ENCODE measurements around the gene TTLL3. TPM values are rescaled to one million over a fixed set of nuclear protein-coding genes. Genes with fewer than 3 reads are reported as not detected.

The TTLL3 gene
- total and polyA plus RNA-seq, 2 of the 13 experiments (the other 11 are each of a cell fraction or from before 2014, with no cell fraction given), result 9.5 to 51.2 TPM

DNA sequence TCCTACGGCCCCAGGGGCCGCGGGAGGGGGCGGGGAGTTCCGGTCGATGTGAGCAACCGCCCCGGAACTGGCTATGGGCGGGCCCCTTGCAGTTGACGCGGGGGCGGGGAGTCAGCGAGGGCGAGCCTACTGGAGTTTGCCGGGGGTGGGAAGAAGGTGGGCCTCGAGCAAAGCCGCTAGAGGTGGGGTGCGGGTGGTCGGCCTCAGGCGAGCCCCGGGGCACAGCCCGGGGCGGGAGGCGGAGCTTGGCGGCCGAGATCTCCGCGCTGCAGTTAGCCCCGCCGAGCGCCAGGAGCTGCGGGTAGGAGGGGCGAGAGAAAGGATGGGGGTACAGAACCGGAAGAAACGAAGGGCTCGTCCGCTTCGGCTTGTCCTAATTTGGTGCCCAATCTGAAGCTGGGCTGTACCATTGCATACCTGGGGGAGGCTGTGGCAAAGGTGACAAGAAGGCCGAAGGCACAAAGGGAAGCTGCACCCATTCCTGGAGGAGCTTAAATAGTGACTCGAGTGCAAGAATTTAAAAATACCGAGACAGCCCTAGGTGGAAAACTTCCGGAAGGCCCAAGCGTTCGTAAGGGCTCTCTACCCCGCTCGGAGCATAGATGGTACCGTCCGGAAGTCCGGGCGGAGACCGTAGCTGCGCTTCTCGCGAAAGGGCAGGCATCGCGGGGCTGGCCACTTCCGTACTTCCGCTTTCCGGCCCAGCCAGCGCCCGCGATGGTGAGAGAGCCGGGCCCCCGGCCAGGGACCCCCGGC is 17.5 kb upstream of the TTLL3 start, which contains the start of the genes ARPC4 and TADA3 (continued):
- TF ChIP-seq CBFB (CRISPR knock-in tag; IDR thresholded peaks at IDR 0.05) (peak; percentile 22; the same call in 1 of the 2 replicates), ZSCAN31 (CRISPR knock-in tag; IDR thresholded peaks at IDR 0.05; ENCODE audit: low read depth) (0 out of 2 replicates have a peak, but pooled peaks have one; percentile 27), ARNT2 (CRISPR knock-in tag; IDR thresholded peaks at IDR 0.05; ENCODE audit: low read depth) (peak; percentile 77; the same call in 1 of the 2 replicates), HCFC1 (IDR thresholded peaks at IDR 0.05; ENCODE audit: low read depth, low read length) (peak; percentile 36; the same call in 1 of the 2 replicates), ZNF790 (CRISPR knock-in tag; IDR thresholded peaks at IDR 0.05; ENCODE audit: borderline replicate concordance) (0 out of 2 replicates have a peak, but pooled peaks have one; percentile 26), NFIB (CRISPR knock-in tag; IDR thresholded peaks at IDR 0.05; ENCODE audit: borderline replicate concordance) (no peak), KDM2A (CRISPR knock-in tag; IDR thresholded peaks at IDR 0.05; ENCODE audit: borderline replicate concordance, low read depth) (peak; percentile 54; the same call in 1 of the 2 replicates), ZFP36 (IDR thresholded peaks at IDR 0.05; ENCODE audit: borderline replicate concordance, low read depth, low read length, partially characterized antibody) (no peak), SRF (IDR thresholded peaks at IDR 0.05; ENCODE audit: low read depth, low read length) (peak; percentile 96), MIXL1 (CRISPR knock-in tag; IDR thresholded peaks at IDR 0.05) (no peak), DR1 (CRISPR knock-in tag; IDR thresholded peaks at IDR 0.05) (peak; percentile 46; the same call in 1 of the 2 replicates), YEATS2 (CRISPR knock-in tag; IDR thresholded peaks at IDR 0.05; ENCODE audit: borderline replicate concordance) (peak; percentile 72), ZNF44 (CRISPR knock-in tag; IDR thresholded peaks at IDR 0.05) (no peak), SUZ12 (IDR thresholded peaks at IDR 0.05; ENCODE audit: low read depth, low read length) (no peak), NR2F1 (CRISPR knock-in tag; IDR thresholded peaks at IDR 0.05) (no peak), ETV5 (CRISPR knock-in tag; IDR thresholded peaks at IDR 0.05; ENCODE audit: borderline replicate concordance) (peak; percentile 95), MATR3 (CRISPR knock-in tag; IDR thresholded peaks at IDR 0.05) (no peak), ZNF331 (CRISPR knock-in tag; IDR thresholded peaks at IDR 0.05) (peak; percentile 14; the same call in 1 of the 2 replicates), ZNF724P (CRISPR knock-in tag; IDR thresholded peaks at IDR 0.05; ENCODE audit: borderline replicate concordance) (0 out of 2 replicates have a peak, but pooled peaks have one; percentile 37)
- TF ChIP-seq, protein P1, sequence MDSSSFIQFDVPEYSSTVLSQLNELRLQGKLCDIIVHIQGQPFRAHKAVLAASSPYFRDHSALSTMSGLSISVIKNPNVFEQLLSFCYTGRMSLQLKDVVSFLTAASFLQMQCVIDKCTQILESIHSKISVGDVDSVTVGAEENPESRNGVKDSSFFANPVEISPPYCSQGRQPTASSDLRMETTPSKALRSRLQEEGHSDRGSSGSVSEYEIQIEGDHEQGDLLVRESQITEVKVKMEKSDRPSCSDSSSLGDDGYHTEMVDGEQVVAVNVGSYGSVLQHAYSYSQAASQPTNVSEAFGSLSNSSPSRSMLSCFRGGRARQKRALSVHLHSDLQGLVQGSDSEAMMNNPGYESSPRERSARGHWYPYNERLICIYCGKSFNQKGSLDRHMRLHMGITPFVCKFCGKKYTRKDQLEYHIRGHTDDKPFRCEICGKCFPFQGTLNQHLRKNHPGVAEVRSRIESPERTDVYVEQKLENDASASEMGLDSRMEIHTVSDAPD (CRISPR knock-in tag; IDR thresholded peaks at IDR 0.05), result 0 out of 2 replicates have a peak, but pooled peaks have one; percentile 51
- TF ChIP-seq, protein P2, sequence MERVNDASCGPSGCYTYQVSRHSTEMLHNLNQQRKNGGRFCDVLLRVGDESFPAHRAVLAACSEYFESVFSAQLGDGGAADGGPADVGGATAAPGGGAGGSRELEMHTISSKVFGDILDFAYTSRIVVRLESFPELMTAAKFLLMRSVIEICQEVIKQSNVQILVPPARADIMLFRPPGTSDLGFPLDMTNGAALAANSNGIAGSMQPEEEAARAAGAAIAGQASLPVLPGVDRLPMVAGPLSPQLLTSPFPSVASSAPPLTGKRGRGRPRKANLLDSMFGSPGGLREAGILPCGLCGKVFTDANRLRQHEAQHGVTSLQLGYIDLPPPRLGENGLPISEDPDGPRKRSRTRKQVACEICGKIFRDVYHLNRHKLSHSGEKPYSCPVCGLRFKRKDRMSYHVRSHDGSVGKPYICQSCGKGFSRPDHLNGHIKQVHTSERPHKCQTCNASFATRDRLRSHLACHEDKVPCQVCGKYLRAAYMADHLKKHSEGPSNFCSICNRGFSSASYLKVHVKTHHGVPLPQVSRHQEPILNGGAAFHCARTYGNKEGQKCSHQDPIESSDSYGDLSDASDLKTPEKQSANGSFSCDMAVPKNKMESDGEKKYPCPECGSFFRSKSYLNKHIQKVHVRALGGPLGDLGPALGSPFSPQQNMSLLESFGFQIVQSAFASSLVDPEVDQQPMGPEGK (CRISPR knock-in tag; IDR thresholded peaks at IDR 0.05), result peak; percentile 92
- TF ChIP-seq, protein P3, sequence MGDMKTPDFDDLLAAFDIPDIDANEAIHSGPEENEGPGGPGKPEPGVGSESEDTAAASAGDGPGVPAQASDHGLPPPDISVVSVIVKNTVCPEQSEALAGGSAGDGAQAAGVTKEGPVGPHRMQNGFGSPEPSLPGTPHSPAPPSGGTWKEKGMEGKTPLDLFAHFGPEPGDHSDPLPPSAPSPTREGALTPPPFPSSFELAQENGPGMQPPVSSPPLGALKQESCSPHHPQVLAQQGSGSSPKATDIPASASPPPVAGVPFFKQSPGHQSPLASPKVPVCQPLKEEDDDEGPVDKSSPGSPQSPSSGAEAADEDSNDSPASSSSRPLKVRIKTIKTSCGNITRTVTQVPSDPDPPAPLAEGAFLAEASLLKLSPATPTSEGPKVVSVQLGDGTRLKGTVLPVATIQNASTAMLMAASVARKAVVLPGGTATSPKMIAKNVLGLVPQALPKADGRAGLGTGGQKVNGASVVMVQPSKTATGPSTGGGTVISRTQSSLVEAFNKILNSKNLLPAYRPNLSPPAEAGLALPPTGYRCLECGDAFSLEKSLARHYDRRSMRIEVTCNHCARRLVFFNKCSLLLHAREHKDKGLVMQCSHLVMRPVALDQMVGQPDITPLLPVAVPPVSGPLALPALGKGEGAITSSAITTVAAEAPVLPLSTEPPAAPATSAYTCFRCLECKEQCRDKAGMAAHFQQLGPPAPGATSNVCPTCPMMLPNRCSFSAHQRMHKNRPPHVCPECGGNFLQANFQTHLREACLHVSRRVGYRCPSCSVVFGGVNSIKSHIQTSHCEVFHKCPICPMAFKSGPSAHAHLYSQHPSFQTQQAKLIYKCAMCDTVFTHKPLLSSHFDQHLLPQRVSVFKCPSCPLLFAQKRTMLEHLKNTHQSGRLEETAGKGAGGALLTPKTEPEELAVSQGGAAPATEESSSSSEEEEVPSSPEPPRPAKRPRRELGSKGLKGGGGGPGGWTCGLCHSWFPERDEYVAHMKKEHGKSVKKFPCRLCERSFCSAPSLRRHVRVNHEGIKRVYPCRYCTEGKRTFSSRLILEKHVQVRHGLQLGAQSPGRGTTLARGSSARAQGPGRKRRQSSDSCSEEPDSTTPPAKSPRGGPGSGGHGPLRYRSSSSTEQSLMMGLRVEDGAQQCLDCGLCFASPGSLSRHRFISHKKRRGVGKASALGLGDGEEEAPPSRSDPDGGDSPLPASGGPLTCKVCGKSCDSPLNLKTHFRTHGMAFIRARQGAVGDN (CRISPR knock-in tag; IDR thresholded peaks at IDR 0.05), result peak; percentile 70; the same call in 1 of the 2 replicates

Measured in HepG2 (cell line).